Breast epithelium (tissue), 3 donors: ENCODE data around the gene ADGRA1.

Experiments
- POLR2A ChIP-seq: fragments of 450-650 bp; IDR thresholded peaks from one replicate; pipeline ENCODE4 v1.6.1; 2016; ENCODE audit warnings: antibody characterized with exemption, mild to moderate bottlenecking, moderate library complexity
- POLR2AphosphoS5 ChIP-seq, 3 donors: sonication (generic); formaldehyde crosslinking; IDR thresholded peaks; one replicate each; pipeline ENCODE4 v1.6.1; 2017; ENCODE audit warnings: antibody characterized with exemption in 3 of 3
- TF ChIP-seq, protein P1 (sequence below), 3 donors: fragments of 450-650 bp; IDR thresholded peaks; one replicate each; pipeline ENCODE4 v1.5.1; 2016 to 2017; ENCODE audit warnings: antibody characterized with exemption in 3 of 3, mild to moderate bottlenecking in 3 of 3, moderate library complexity in 3 of 3

DNA sequence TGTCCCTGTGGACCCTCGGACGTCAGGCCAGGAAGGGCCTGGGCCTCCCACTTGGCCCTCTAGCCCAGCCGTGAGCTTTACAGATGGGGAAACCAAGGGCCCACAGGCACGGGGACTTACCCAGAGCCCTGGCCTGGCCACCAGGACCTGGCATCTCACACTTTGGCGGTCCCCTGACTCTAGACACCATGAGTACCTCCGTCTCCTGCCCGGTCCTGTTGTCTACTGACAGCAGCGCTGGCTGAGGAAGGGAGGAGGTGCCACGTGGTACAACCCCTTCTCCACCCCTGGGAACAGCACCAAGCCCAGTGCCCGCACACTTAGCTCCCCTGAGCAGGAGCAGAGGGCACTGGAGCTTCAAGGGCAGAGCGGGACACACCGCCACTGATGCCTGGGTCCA, 26.1 kb downstream of the ADGRA1 start:
- TF ChIP-seq POLR2A = no peak
- no peak for TF ChIP-seq POLR2AphosphoS5 (IDR thresholded peaks at IDR 0.05)
- TF ChIP-seq, protein P1, sequence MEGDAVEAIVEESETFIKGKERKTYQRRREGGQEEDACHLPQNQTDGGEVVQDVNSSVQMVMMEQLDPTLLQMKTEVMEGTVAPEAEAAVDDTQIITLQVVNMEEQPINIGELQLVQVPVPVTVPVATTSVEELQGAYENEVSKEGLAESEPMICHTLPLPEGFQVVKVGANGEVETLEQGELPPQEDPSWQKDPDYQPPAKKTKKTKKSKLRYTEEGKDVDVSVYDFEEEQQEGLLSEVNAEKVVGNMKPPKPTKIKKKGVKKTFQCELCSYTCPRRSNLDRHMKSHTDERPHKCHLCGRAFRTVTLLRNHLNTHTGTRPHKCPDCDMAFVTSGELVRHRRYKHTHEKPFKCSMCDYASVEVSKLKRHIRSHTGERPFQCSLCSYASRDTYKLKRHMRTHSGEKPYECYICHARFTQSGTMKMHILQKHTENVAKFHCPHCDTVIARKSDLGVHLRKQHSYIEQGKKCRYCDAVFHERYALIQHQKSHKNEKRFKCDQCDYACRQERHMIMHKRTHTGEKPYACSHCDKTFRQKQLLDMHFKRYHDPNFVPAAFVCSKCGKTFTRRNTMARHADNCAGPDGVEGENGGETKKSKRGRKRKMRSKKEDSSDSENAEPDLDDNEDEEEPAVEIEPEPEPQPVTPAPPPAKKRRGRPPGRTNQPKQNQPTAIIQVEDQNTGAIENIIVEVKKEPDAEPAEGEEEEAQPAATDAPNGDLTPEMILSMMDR (IDR thresholded peaks at IDR 0.05) = no peak
